Caco-2 (cell line): Measurements from ENCODE around the gene SEC14L5. TPM values are rescaled to one million over a fixed set of nuclear protein-coding genes. Genes with fewer than 3 reads are reported as not detected.

ENCODE experiments used
- BruUV-seq: library from RNA; stranded (reverse); fragments of 400-500 nt; replicated peaks from 2 replicates; lab custom pipeline; 2021; lab: Mats Ljungman, UMichigan
- CTCF ChIA-PET: fragments of 300-600 bp; sonication (Branson Sonifier 250); formaldehyde crosslinking; loops from one replicate; lab custom pipeline; 2022; ENCODE audit warnings: antibody characterized with exemption; lab: Charles Lee
- POLR2A ChIA-PET: fragments of 300-600 bp; sonication (Branson Sonifier 250); formaldehyde crosslinking; loops from one replicate; lab custom pipeline; 2022; ENCODE audit warnings: antibody characterized with exemption; lab: Charles Lee
- DNase-seq, 2 experiments: peaks; one replicate each; pipeline versions ENCODE4 v3.0.0 to v3.0.0-alpha.2; 2020 to 2022
- H3K27me3 ChIP-seq: replicated peaks from 2 replicates; pipeline ENCODE4 v1.6.0; 2011; ENCODE audit warnings: low read length; ENCODE audit not compliant: control insufficient read depth, insufficient read depth
- H3K36me3 ChIP-seq: 2 replicates; pipeline ENCODE4 v1.5.1; 2011; ENCODE audit warnings: low read length; ENCODE audit not compliant: control insufficient read depth, insufficient read depth
- H3K4me1 ChIP-seq: fragments of 250-450 bp; sonication (Bioruptor Pico); 2 replicates; pipeline ENCODE4 v1.5.1; 2020; ENCODE audit warnings: mild to moderate bottlenecking
- H3K4me3 ChIP-seq: 2 replicates; pipeline ENCODE4 v1.5.1; 2011; ENCODE audit warnings: low read depth, mild to moderate bottlenecking, control low read depth, low read length
- H3K9me3 ChIP-seq: fragments of 250-450 bp; sonication (Bioruptor Pico); 2 replicates; pipeline ENCODE4 v1.5.1; 2020; ENCODE audit warnings: mild to moderate bottlenecking, moderate library complexity
- H3K27ac Mint-ChIP-seq: one replicate; pipeline ENCODE4 v1.8.0; 2022; ENCODE audit warnings: mixed read lengths; ENCODE audit not compliant: unreplicated experiment
- H3K27me3 Mint-ChIP-seq: one replicate; pipeline ENCODE4 v1.8.0; 2022; ENCODE audit warnings: mixed read lengths; ENCODE audit not compliant: insufficient read depth, unreplicated experiment
- H3K36me3 Mint-ChIP-seq: one replicate; pipeline ENCODE4 v1.8.0; 2022; ENCODE audit warnings: mild to moderate bottlenecking, mixed read lengths; ENCODE audit not compliant: insufficient read depth, unreplicated experiment
- H3K4me1 Mint-ChIP-seq: one replicate; pipeline ENCODE4 v1.8.0; 2022; ENCODE audit warnings: low read depth, mixed read lengths; ENCODE audit not compliant: unreplicated experiment
- H3K4me3 Mint-ChIP-seq: one replicate; pipeline ENCODE4 v1.8.0; 2022; ENCODE audit warnings: mild to moderate bottlenecking, moderate library complexity, mixed read lengths; ENCODE audit not compliant: unreplicated experiment
- H3K9me3 Mint-ChIP-seq: one replicate; pipeline ENCODE4 v1.8.0; 2022; ENCODE audit warnings: mixed read lengths; ENCODE audit not compliant: unreplicated experiment
- CTCF ChIP-seq, 2 experiments: fragments of 200-600 bp in 1 of 2; IDR thresholded peaks; 1 replicate in 1 of 2; 2 replicates in 1 of 2; pipeline versions ENCODE4 v1.5.1 to v1.8.0; 2011 to 2022; ENCODE audit warnings: antibody characterized with exemption in 1 of 2, control low read depth in 1 of 2, inconsistent platforms in 1 of 2, low read depth in 1 of 2, low read length in 1 of 2, mild to moderate bottlenecking in 1 of 2, moderate library complexity in 1 of 2; ENCODE audit not compliant: insufficient read depth in 1 of 2, severe bottlenecking in 1 of 2, unreplicated experiment in 1 of 2
- intact Hi-C: fragments of 100-400 bp; cut with micrococcal nuclease; formaldehyde crosslinking; loops from one replicate; pipeline ENCODE4 v1.10.0; 2022; ENCODE audit not compliant: unreplicated experiment
- total RNA-seq: library from RNA; stranded (reverse); gene quantifications from 2 replicates; pipeline ENCODE4 v1.2.3, GENCODE V29; 2022

SEC14L5 gene
- total RNA-seq, 1 experiment from 2014 or later = 0.14 TPM

- Mint-ChIP-seq H3K4me1 (peaks cover 16% of the 10 kb centered on the region), H3K27ac (peak overlapping the region; percentile 95), H3K9me3 (no peaks in the 10 kb centered on the region), H3K27me3 (no peaks in the 10 kb centered on the region), H3K4me3 (no peak overlapping the region), H3K36me3 (peaks cover 25% of the 10 kb centered on the region)
- BruUV-seq = no TSS peak
- peaks cover 38% of the 10 kb centered on the region for H3K4me1 ChIP-seq
- CTCF ChIA-PET = no interaction called here
- no peak for DNase-seq
- no peaks in the 10 kb centered on the region for H3K36me3 ChIP-seq
- intact Hi-C loops = no loop called here
- no peak for TF ChIP-seq CTCF (IDR thresholded peaks at IDR 0.05; ENCODE audit: insufficient read depth in 1 of 2, low read depth in 1 of 2, low read length in 1 of 2, severe bottlenecking in 1 of 2, unreplicated experiment in 1 of 2)
- no peaks in the 10 kb centered on the region for H3K27me3 ChIP-seq
- no peak overlapping the region for H3K4me3 ChIP-seq
- POLR2A ChIA-PET = no interaction called here
- no peaks in the 10 kb centered on the region for H3K9me3 ChIP-seq
Observed at GRCh38 chr16:4917117-4917516, 41.0 kb upstream of the SEC14L5 start.

- BruUV-seq = no TSS peak
- peaks cover 43% of the 10 kb centered on the region for H3K4me1 ChIP-seq
- Mint-ChIP-seq H3K27ac (peak overlapping the region; percentile 95), H3K4me3 (peak overlapping the region; percentile 45), H3K36me3 (peaks cover 16% of the 10 kb centered on the region), H3K27me3 (no peaks in the 10 kb centered on the region), H3K4me1 (peaks cover 12% of the 10 kb centered on the region), H3K9me3 (no peaks in the 10 kb centered on the region)
- ChIA-PET CTCF (interaction anchor here (0.8 to 1.3 kb wide), 4 partner anchors 18 to 185 kb away, joined by 3 to 7 read pairs (median 4); partner anchors contain the start of genes ANKS3, DNAAF8, PPL and SEC14L5), POLR2A (interaction anchor here (1.0 to 1.3 kb wide), 2 partner anchors 18 to 185 kb away, joined by 3 to 11 read pairs; partner anchors contain the start of genes ANKS3, DNAAF8 and PPL)
- H3K36me3 ChIP-seq = no peaks in the 10 kb centered on the region; the same call in 1 of the 2 replicates
- intact Hi-C loops = loop anchor here (2.0 kb wide), 2 partner anchors 18 to 38 kb away; partner anchors contain the start of gene PPL
- no peak for TF ChIP-seq CTCF (IDR thresholded peaks at IDR 0.05; ENCODE audit: insufficient read depth in 1 of 2, low read depth in 1 of 2, low read length in 1 of 2, severe bottlenecking in 1 of 2, unreplicated experiment in 1 of 2)
- no peaks in the 10 kb centered on the region for H3K9me3 ChIP-seq
- H3K4me3 ChIP-seq = no peak overlapping the region
- H3K27me3 ChIP-seq = no peaks in the 10 kb centered on the region
- DNase-seq = peak; percentile 89 to 91
Observed at GRCh38 chr16:4918781-4919251, 39.3 kb upstream of the SEC14L5 start.

GRCh38 chr16:4920826-4921225 lies 37.3 kb upstream of the SEC14L5 start:
- H3K4me3 ChIP-seq = no peak overlapping the region
- H3K36me3 ChIP-seq = no peaks in the 10 kb centered on the region; the same call in 1 of the 2 replicates
- H3K4me1 ChIP-seq = peaks cover 60% of the 10 kb centered on the region
- Mint-ChIP-seq H3K4me1 (peaks cover 30% of the 10 kb centered on the region), H3K27me3 (no peaks in the 10 kb centered on the region), H3K36me3 (peaks cover 32% of the 10 kb centered on the region), H3K27ac (no peak overlapping the region), H3K4me3 (no peak overlapping the region), H3K9me3 (no peaks in the 10 kb centered on the region)
- ChIA-PET CTCF (no interaction called here), POLR2A (no interaction called here)
- intact Hi-C loops = no loop called here
- no peak for TF ChIP-seq CTCF (IDR thresholded peaks at IDR 0.05; ENCODE audit: insufficient read depth in 1 of 2, low read depth in 1 of 2, low read length in 1 of 2, severe bottlenecking in 1 of 2, unreplicated experiment in 1 of 2)
- no peak for DNase-seq
- no TSS peak for BruUV-seq
- H3K9me3 ChIP-seq = no peaks in the 10 kb centered on the region
- no peaks in the 10 kb centered on the region for H3K27me3 ChIP-seq
